GF-D8 (cell line): ENCODE measurements around the gene B4GALNT3.
"Not testable (repeated sequence)": the region's sequence is repeated elsewhere in the genome, so short reads cannot be mapped to it uniquely, and the experiment has no call there.

ENCODE experiments used
- DNase-seq: peaks from one replicate; lab custom pipeline; 2025; lab: John Stamatoyannopoulos, UW

Gene B4GALNT3

GRCh38 chr12:459430-460258, at the start of gene B4GALNT3:
Gene B4GALNT3, plus strand, starts transcription at chr12:459939. Its CDS starts 438 bp downstream, at chr12:460377.
- no peak for DNase-seq

DNA sequence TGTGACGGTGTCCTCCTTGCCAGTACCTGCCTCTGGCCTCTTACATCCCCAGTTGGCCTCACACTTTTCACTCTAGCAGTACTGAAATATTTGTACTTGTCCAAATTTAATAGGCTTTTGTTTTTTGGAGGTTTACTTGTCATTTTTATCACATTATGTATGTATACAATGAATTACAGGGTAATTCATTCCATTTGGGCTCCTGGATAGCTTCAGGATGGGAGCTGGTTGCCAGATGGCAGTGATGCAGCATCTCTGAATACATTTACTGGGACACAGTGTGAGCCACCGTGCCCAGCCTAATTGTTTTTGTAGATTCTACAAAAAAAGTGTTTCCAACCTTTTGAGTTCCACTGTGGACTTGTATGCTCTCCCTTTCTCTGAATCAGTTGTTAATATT, 44.9 kb upstream of the B4GALNT3 start:
- DNase-seq: no peak

- no peak for DNase-seq
Measured at GRCh38 chr12:418432-418831, 41.3 kb upstream of the B4GALNT3 start.

DNA sequence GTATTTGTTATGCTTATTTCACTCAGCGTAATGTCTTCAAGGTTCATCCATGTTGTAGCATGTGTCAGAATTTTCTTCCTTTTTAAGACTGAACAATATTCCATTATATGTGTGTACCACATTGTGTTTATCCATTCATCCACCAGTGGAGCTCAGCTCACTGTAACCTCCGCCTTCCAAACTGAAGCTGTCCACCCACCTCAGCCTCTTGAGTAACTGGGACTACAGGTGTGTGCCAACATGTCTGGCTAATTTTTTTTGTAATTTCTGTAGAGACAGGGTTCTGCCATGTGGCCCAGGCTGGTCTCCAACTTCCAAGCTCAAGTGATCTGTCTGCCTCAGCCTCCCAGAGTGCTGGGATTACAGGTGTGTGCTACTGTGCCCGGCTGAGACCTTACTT, 37.2 kb upstream of the B4GALNT3 start:
- no peak for DNase-seq

- DNase-seq: not testable (repeated sequence)
Measured at GRCh38 chr12:435737-436136, 24.0 kb upstream of the B4GALNT3 start.

DNA sequence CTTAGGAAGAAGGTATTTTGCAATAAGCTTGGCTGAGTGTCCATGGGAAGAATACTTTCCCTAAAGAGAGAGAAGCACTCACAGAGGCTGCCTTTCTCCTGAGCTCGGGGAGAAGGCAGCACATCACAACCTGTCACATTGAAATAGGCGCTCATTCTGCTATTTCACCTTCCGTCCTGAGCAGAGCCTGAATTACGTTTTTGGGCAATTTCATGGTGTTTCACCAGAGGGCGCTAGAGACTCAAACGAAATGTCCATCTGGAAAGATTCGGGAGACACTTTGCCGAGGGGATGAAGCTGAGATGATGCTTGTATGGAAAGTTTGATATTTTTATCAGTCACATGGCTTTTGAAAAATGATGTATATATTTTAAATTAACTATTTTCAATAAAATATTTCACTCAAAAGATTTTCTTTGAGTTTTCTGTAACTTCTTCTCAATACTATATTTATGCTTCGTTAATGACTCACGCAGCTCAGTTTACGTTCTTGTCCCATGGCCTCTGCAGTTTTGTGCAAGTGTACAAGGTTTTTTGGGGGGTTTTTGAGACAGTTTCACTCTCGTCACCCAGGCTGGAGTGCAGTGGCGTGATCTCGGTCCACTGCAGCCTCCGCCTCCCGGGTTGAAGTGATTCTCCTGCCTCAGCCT, 17.4 kb upstream of the B4GALNT3 start:
- no peak for DNase-seq

- DNase-seq: no peak
Measured at GRCh38 chr12:447141-447540, 12.6 kb upstream of the B4GALNT3 start.

GRCh38 chr12:449203-449602, 10.5 kb upstream of the B4GALNT3 start:
- DNase-seq: no peak

GRCh38 chr12:450438-450837, 9.3 kb upstream of the B4GALNT3 start:
- DNase-seq: no peak

DNA sequence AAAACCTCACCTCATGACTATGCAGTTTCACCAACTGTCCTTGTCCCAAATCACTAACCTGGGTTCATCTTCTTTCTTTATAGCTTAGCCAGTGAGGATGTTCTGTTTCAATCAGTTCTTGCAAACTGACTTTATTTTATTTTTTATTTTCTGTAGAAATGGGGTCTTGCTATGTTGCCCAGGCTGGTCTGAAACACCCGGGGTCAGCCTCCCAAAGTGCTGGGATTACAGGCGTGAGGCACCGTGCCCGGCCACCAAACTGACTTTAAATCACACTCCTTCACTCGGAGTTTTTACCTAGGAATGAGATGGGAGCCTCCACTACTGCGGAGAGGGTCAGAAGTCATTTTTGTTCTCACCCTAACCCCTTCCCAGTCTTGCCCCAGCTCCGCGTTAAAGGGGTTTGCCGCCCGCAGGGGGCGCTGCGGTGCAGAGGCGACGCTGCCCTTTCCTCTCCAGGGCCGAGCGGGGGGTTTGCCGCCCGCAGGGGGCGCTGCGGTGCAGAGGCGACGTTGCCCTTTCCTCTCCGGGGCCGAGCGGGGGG, 7.0 kb upstream of the B4GALNT3 start:
- DNase-seq: no peak

DNA sequence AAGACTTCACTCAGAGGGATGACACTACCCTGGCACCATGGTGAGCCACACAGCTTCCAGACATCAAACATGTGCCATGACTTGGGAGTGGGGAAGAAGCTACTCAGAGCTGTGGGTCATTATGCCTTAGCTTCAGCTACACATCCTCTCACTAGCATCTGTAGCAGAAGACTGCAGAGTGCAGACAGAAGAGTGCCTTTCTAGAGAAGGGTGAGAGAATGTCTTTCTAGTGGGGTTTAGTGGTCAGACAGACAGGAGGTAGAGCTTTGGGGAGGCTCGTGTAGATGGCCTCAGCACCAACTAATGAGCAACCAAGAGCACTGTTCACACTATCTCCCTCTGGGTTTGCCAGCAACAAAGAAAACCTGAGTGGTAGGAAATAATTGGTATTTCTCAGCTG, 4.9 kb upstream of the B4GALNT3 start:
- no peak for DNase-seq

DNA sequence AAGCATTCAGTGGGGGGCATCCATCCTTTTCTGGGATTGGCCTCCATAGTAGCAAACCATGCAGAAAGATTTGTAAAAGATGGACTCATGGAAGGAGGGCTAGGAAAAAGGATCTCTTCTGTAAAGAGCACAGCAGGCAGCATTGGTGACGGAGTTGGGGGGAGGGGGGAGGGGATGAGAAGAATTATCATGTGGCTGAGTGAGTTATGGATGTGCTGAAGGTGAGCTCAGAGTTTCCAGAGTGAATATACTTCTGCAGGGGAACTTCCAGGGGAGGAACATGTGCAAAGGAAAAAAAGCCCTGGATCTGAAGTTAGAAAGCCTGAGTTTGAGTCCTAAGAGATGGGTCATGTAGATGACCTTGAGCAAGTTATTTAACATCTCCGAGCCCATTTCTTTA, 3.9 kb upstream of the B4GALNT3 start:
- no peak for DNase-seq

DNA sequence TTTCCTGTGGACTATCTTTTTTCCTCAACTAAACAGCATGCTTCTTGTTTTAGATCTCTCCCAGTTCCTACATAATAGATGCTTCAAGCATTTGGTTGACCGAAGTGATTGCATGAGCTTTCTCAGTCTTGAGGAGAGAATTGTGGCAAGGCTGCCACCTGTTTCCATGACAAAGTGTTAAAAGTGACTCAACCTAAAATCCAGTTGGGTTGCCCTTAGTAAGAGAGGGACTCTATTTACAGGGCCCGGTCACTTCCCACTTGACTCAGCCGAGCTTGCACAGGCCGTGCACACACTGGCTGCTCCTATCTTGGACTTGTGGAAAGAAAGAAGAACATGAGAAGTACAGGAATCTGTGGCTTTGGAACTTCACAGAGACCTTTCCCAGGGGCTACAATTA, 2.1 kb upstream of the B4GALNT3 start:
- no peak for DNase-seq

GRCh38 chr12:459050-459429, 699 bp upstream of the B4GALNT3 start:
- no peak for DNase-seq

DNA sequence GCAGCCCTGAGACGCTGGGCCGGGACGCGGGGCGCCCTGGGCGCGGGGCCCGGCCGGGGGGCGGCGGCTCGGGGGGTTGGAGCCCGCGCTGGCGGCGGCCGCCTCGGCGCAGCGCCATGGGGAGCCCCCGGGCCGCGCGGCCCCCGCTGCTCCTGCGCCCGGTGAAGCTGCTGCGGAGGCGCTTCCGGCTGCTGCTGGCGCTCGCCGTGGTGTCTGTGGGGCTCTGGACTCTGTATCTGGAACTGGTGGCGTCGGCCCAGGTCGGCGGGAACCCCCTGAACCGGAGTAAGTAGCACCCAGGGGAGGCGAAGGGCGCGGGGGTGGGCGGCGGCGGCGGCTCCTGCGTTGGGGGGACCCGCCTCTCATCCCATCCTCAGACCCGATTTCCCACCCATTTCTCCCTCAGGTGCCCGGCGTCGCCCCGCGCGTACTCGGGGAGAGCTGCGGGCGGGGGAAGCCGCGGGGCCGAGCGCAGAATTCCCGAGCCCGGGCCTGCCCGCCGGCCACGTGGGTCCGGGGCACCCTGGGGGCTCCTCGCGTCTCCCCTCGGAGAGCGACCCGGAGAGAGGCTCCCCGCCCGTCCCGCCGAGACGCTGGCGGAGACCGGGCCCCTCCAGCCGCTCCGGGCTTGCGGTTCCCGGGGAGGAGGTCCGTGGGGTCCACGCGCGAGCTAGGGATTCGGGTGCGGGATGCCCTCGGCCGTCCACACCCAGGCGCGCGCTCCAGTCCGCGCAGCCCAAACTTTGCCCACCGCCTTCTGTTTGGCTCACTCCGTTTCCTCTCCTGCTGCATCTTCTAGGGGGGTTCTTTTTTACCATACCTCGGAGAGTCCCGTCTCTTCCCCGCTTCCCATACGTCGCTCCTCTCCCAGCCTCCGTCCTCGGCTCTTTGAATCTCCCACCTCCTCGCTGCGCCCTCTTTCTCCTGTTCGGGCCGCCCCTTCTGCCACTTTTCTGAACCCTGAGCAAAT, 807 bp downstream of the B4GALNT3 start:
- DNase-seq: no peak

DNA sequence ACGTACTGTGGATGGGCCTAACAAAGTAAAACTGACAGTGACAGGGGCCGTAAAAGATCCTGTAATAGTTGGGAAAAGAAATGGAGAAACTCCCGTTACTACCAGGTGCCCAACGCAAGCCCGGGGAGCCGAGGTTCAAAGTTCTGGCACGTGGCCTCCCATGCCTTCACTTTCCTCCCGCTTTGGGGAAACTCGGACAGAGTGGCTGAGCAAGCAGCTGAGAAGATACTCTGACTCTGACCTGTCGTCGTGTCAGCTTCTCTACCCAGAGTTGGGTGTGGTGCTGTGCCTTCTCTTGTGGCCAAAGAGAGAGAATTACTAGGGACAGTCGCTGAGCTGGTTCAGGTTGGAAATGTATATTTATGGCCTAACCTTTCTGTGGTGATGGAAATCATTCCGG, 1.7 kb downstream of the B4GALNT3 start:
- DNase-seq: no peak

- DNase-seq: no peak
Measured at GRCh38 chr12:462936-463705, 3.4 kb downstream of the B4GALNT3 start.

- DNase-seq: no peak
Measured at GRCh38 chr12:464484-465267, 4.9 kb downstream of the B4GALNT3 start.

DNA sequence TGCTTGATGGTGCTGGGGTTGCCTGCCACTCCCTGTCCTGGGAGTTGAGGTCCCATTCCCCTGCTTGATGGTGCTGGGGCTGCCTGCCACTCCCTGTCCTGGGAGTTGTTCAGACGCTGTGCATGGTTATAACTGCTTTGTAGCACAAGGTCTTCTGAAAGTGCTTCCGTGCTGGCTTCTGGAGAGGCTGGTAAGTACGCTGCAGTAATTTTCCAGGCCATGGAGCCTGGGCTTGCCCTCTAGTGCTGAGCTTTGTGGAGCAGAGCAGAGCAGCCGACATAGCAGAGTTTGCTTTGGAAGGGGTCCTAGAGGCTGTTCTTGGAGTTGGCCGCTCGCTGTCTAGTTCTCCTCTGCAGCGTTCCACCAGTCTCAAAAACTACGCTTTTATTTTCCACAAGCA, 6.3 kb downstream of the B4GALNT3 start:
- DNase-seq: no peak

GRCh38 chr12:466762-467161, 7.0 kb downstream of the B4GALNT3 start:
- DNase-seq: no peak

DNA sequence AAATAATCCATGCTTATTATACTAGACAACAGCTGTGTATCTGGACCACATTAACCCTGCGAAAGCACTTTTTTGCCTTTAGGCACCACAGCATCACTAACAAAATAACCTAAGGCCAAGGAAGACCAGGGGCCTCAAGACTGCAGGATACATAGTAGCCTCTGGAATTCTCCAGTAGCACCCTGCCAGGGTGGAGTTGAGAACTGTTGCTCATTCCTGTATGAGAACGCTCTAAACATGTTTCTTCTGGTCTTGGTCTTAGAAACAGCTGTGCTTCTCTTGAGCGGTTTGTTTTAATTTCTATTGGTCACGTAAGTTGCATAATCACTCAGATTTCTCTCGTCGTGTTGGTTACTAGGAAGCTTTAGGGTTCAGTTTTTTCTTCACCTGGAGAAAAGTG, 7.9 kb downstream of the B4GALNT3 start:
- no peak for DNase-seq
